Measurements from ENCODE around the gene DENND4A.

DENND4A gene

DNA sequence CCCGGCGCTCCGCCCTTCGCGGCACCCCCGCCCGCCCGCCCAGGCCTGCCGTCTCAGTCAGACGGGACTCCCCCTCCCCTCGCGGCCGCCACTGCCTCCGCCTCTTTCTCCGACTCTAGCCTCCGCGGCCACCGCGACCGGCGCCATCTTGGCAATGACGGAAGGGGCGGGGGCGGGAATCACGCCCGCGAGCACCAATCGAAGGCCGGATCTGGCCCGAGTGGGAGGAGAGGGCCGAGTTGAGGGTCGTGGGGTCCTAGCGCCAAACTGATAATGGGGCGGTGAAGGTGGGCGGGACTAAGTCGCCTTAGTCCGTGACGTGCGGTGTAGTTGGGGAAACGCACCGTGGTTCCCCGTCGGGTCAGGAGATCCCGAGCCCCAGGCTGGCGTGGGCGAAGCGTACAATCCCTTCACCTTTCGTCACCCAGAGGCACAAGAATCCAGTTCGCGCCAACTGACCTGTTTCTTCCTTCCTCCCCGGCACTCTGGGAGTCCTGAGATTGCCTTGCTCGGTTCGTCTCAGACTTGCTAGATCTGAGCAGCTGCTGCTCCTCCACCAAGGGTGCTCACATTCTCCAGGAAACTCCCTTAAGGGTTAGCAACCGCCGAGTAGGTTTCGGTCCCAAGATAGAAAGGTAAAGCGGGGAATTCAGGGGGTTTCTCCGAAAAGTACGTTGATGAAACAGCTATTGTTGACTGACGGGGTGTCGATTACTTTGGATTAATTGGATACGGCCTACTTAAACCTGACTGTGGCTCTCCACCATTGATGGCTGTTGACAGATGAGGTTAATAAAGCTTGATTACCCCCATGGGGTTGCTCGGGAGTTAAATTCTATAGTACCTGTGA is at the start of gene DENND4A:
Gene DENND4A, minus strand, starts transcription at position 156 of the 850 bp plus-strand sequence. CDS start 35,843 bp downstream, outside the sequence.
- peak; percentile 97 for DNase-seq (ENCODE audit: low spot score)

GRCh38 chr15:65841121-65841930 is 49.2 kb upstream of the DENND4A start:
- no peak for DNase-seq (ENCODE audit: low spot score)

- no peak for DNase-seq (ENCODE audit: low spot score)
Measured at GRCh38 chr15:65839985-65840384, 47.9 kb upstream of the DENND4A start.

GRCh38 chr15:65839354-65839901 is 47.3 kb upstream of the DENND4A start:
- DNase-seq (ENCODE audit: low spot score): no peak

DNA sequence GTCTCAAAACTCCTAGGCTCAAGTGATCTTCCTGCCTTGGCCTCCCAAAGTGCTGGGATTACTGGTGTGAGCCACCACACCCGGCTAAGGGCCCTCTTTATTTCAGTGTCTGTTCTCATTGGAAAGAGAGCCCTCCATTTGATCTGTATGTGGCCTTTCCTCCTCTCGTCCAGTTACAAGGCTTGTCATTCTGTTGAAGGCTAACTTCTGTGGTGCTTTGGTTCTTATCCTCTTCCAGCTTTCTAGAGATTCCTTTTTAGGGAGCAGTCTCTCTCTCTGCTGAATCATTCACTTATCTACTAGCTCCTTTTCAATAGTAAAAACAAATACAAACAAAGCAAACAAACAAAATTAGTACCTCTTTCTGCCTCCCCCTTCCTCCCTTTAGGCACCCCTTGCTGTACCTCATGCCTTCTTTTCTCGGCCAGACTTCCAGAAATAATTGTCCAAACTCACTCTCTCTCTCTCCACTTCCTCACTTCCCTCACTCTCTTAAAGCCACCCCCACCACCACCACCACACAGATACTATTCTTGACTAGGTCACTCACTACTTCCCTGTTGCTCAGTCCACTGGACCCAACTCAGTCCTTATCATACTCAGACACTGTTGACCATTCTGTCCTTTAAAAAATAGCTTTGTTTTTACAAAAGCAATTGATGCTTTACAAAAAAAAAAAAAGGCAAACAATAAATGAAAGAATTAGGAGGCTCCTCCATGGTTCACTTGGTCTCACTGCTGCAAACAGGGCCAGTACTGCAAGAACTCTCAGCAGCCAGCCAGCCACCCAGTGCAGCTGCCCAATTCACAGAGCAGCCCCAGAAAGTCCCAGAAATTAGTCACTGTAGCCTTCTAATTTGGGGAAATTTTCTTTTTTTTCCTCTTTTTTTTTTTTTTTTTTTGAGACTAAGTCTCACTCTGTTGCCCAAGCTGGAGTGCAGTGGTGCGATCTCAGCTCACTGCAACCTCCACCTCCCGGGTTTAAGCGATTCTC is 45.5 kb upstream of the DENND4A start:
- DNase-seq (ENCODE audit: low spot score): no peak

DNA sequence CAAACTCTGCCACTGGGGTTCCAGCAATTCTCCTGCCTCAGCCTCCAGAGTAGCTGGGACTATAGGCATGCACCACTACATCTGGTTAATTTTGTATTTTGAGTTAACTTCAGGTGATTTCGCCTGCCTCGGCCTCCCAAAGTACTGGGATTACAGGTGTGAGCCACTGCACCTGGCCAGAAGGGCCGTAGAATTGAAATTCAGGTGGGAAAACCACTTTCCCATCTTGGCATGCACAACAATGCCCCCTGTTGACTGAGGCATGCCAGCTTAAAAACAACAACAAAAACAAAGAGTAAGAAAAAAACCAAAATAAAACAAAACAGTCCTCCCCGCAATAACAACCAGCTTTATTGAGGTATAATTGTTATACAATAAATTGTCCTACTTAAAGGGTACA is 44.6 kb upstream of the DENND4A start:
- no peak for DNase-seq (ENCODE audit: low spot score)

GRCh38 chr15:65835447-65835846 is 43.4 kb upstream of the DENND4A start:
- DNase-seq (ENCODE audit: low spot score): no peak

DNA sequence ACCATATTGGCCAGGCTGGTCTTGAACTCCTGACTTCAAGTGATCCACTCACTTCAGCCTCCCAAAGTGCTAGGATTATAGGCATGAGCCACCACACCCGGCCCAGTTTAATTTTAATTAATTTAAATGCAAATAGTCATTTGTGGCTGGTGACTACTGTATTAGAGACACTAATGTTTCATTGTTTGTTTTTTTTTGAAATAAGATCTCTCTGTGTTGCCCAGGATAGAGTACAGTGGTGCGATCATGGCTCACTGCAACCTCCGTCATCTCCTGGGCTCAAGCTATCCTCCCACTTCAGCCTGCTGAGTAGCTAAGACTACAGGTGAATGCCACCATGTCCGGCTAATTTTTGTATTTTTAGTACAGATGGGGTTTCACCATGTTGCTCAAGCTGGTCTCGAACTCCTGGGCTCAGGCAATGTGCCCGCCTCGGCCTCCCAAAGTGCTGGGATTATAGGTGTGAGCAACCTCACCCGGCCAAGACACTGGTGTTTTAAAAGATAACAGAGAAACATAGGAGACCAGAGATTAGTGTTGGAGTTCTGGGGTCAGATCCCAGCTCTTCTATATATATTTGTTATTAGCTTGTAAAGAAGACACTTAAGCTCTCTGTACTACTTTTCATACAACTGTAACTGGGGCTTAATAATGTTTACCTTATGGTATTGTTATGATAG is 42.6 kb upstream of the DENND4A start:
- no peak for DNase-seq (ENCODE audit: low spot score)

- DNase-seq (ENCODE audit: low spot score): no peak
Measured at GRCh38 chr15:65833501-65834205, 41.6 kb upstream of the DENND4A start.

GRCh38 chr15:65832549-65833364 is 40.7 kb upstream of the DENND4A start:
- peak; percentile 91 for DNase-seq (ENCODE audit: low spot score)

- no peak for DNase-seq (ENCODE audit: low spot score)
Measured at GRCh38 chr15:65829130-65829764, 37.2 kb upstream of the DENND4A start.

DNA sequence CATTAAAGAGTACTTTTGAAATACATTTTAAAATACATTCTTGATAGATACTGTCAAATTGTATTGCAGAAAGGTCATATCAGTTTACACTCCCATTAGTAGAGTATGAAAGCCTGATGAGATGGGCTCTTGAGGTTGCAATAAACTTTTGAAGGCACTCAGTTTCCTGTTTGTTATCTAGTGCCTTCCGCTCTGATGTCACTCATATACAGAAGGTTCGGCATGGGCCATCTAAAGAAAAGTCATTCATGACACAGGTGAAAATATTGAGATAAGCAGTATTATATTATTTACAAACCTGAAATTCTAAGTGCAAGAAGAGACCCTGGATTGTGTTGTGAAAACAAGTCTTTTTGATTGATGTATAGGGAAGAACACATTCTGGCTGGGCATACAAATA is 36.5 kb upstream of the DENND4A start:
- no peak for DNase-seq (ENCODE audit: low spot score)

- no peak for DNase-seq (ENCODE audit: low spot score)
Measured at GRCh38 chr15:65827065-65827464, 35.0 kb upstream of the DENND4A start.

DNA sequence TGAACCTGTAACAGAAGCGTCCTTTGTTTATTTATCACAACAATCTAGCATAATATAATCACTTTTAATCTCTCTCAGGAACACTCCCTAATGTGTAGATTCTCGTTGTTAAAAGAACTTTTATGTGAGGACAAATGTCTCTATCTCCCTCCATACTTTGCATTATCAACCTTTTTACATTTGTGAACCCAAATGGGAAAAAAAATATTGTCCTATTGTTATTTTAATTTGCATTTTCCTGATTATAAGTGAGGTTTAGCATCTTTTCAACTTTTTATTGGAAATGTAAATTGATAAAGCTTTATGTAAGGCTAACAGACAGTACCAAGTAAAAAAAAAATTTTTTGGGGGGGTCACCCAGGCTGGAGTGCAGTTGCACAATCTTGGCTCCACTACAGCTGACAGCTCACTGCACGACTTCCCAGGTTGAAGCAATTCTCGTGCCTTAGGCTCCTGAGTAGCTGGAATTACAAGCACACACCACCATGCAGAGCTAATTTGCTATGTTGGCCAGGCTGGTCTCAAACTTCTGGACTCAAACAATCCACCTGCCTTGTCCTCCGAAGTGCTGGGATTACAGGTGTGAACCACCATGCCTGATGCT is 33.0 kb upstream of the DENND4A start:
- peak; percentile 43 for DNase-seq (ENCODE audit: low spot score)

GRCh38 chr15:65824031-65824743 is 32.1 kb upstream of the DENND4A start:
- DNase-seq (ENCODE audit: low spot score): peak; percentile 82

DNA sequence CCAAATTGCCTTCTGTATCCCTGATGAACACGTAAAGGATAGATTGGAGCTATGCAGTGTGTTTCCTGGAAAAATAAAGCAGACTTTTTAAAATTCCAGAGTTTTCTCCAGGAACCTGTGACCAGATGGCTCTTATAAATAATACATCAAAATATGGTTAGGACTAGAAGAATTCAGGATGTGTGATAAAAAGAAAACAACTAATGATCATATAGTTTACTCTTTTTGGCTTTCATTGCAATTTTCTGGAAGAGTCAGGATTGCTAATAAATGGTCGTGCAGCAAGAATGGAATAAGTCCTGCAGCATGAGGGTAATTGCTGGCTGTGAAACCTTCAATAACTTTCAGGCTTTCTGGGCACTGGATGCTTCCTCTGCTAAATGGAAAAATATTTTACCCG is 30.2 kb upstream of the DENND4A start:
- no peak for DNase-seq (ENCODE audit: low spot score)

- no peak for DNase-seq (ENCODE audit: low spot score)
Measured at GRCh38 chr15:65821070-65821469, 29.0 kb upstream of the DENND4A start.

- DNase-seq (ENCODE audit: low spot score): no peak
Measured at GRCh38 chr15:65819563-65819960, 27.5 kb upstream of the DENND4A start.
